Hindlimb muscle (tissue), 1 donor: Measurements from ENCODE around the gene CLPTM1. TPM values are rescaled to one million over a fixed set of nuclear protein-coding genes. Genes with fewer than 3 reads are reported as not detected.
A peak's percentile ranks its signal among the peaks of the same experiment; 100 is the strongest.
"Not testable (repeated sequence)": the region's sequence is repeated elsewhere in the genome, so short reads cannot be mapped to it uniquely, and the experiment has no call there.

Experiments used
- DNase-seq: peaks from one replicate; pipeline ENCODE4 v3.0.0-alpha.2; 2013
- polyA plus RNA-seq: library from polyadenylated mRNA; unstranded; fragments of 120-200 nt; gene quantifications from one replicate; pipeline ENCODE4 v1.2.1, GENCODE V29; 2013; ENCODE audit not compliant: insufficient read length

CLPTM1 gene
- polyA plus RNA-seq, 1 donor: 67.1 TPM

DNA sequence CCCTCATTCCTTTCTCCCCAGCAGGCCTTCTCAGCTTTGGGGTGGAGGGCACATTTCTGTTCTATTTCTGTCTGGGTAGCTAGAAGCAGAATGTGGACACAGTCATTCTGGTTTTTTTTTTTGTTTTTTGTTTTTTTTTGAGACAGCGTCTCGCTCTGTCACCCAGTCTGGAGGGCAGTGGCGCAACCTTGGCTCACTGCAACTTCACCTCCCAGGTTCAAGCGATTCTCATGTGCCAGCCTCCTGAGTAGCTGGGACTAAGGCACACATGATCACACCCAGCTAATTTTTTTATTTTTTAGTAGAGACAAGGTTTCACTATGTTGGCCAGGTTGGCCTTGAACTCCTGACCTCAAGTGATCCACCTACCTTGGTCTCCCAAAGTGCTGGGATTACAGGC, 20.3 kb downstream of the CLPTM1 start:
- no peak for DNase-seq

- DNase-seq: no peak
These were observed 28.8 kb downstream of the CLPTM1 start for GRCh38 chr19:44984005-44984404.

- DNase-seq: no peak
These were observed 30.3 kb downstream of the CLPTM1 start for GRCh38 chr19:44985445-44985844.

DNA sequence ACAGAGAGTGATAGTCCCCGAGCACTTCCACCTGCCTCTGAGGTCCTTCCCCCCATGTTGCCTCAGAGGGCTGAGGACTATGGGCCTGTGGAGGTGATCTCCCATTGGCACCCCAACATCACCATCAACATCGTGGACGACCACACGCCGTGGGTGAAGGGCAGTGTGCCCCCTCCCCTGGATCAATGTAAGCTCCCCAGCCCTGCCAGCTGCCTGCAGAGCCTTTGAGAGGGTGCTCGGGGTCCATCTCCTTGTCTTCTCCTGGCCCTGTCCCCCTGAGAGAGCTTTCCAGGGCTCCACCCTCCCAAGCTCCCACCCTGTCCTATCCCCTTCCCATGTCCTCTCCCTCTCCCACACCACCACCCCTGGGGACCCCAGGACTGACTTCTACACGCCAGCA, 31.2 kb downstream of the CLPTM1 start:
- no peak for DNase-seq

GRCh38 chr19:44987148-44987675, 32.0 kb downstream of the CLPTM1 start:
- no peak for DNase-seq

DNA sequence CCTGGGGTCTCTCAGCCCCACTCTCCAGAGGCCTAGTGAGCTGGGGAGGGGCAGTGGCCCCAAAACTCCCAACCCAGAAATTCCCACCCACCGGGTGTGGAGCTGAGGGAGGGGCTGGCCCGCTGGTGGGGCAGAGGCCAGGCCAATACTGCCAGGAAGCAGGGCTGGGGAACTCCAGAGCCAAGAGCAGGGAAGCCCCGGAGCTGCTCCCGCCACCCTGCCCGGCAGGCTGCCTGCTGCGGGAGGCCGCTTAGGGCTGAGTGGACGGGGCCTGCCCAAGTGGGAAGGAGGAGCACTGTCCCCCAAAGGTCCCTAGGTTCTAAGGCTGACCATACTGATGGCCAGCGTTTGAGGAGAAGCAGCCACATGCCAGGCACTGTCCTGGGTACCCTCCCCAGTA, 33.1 kb downstream of the CLPTM1 start:
- no peak for DNase-seq

DNA sequence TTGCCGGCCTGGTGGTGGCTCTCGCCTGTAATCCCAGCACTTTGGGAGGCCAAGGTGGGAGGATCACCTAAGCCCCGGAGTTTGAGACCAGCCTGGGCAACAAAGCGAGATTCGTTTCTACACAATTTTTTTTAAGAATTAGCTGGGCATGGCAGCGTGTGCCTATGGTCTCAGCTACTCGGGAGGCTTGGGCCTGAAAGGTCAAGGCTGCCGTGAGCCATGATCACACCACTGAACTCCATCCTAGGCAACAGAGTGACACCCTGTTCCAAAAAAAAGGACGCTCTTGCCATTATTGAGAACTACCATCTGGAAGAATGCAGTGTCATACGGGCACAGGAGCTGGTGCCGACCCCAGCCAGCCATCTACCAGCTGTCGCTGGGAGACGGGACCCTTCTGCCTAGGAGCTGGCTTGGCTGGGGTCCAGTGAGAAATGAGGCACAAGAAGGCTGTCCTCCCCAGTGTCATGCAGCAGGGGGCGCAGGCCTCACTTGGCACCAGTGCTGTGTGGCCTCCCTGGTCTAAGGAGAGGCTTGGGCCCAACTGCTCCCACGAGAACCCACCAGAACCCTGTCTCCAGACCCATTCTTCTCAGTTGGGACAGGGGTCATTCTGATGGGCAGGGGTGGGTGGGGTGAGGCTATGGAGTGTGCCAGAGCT, 33.8 kb downstream of the CLPTM1 start:
- no peak for DNase-seq

GRCh38 chr19:44990459-44990858, 35.3 kb downstream of the CLPTM1 start:
- DNase-seq: no peak

DNA sequence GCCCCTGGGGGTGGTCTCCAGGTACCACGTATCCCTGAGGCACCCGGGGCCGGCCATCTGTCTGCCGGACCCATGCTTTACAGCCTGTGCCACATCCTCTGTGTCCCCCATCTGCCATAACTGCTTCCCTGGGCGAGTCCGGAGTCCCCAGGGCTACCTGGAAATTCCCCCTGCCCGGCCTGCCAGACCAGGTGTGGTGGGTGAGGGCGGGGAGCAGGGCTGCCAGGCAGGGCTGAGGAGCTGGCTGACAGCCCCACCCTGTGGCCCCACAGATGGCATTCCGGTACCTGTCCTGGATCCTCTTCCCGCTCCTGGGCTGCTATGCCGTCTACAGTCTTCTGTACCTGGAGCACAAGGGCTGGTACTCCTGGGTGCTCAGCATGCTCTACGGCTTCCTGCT, 35.8 kb downstream of the CLPTM1 start:
- no peak for DNase-seq

- no peak for DNase-seq
These were observed 37.4 kb downstream of the CLPTM1 start for GRCh38 chr19:44992336-44993163.

DNA sequence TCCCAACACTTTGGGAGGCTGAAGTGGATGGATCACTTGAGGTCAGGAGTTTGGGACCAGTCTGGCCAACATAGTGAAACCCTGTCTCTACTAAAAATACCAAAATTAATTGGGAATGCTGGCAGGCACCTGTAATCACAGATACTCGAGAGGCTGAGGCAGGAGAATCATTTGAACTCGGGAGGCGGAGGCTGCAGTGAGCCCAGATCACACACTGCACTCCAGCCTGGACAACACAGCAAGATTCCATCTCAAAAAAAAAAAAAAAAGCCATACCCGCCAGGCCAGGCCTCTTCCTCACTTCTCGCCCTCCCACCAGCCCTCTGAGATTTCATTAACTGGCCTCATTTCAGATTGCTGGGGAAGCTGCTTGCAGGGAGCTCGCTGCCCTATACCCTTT, 38.3 kb downstream of the CLPTM1 start:
- no peak for DNase-seq

DNA sequence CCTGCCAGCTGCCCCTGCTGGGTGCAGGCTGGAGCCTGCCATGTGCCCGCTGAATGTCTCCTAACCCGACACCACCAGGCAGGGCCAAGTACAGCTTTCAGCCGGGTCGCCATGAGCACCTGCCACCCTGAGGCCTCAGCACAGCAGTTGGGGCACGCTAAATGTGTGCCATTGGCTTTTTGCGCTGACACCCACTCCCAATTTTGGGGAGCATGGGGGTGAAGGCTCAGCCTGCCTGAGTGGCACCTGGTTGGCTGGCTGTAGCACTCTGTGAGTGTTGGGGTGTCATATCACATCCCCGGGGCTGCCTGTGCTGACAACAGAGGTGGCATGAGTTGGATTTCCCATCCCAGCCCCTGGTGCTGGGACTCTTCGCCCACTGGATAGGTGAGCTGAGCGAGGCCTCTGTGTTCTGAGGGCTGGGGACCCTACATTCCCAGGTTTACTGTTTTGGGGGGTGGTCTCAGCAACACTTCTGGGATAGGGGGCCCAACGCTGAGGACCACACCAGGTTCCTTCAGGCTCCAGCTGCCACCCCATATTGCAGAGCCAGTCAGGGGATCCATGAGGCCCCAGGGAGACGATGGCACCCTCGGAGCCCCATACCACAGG, 38.9 kb downstream of the CLPTM1 start:
- DNase-seq: no peak

DNA sequence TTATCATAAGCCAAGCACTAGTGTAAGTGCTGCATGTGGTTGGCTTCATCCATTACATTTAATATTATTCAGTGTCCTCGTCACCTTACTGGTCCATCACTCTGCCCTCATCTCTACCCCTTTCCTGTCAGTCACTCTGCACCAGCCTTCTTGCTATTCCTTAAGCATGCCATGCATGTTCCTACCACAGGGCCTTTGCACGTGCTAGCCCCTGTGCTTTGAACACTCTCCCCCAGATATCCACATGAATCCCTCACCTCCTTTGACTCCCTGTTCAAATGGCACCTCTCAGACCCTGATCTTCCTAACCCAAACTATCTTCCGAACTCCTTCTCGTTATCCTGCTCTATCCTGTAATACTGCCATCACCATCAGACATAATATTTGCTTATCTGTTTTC, 42.8 kb downstream of the CLPTM1 start:
- DNase-seq: no peak

DNA sequence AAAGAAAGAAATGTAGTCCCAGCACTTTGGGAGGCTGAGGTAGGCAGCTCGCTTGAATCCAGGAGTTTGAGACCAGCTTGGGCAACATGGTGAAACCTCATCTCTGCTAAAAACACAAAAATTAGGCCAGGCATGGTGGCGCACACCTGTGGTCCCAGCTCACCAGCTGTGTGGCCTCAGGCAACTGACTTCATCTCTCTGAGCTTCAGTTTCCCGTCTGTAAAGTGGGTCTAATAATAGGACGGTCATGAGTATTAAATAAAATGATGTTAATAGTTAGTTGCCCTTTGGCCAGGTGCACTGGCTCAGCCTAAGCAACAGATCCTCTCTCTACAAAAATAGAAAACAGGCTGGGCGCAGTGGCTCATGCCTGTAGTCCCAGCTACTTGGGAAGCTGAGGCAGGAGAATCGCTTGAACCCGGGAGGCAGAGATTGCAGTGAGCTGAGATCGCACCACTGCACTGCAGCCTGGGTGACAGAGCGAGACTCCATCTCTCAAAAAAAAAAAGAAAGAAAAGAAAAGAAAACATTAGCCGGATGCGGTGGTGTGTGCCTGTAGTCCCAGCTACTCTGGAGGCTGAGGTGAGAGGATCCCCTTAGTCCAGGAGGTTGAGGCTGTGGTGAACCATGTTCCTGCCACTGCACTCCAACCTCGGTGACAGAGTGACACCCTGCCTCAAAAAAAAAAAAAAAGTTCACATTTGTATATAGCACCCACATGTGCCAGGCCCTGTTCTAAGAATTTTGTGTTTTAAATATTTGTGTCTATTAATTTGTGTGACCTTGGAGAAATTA, 44.1 kb downstream of the CLPTM1 start:
- DNase-seq: not testable (repeated sequence)

DNA sequence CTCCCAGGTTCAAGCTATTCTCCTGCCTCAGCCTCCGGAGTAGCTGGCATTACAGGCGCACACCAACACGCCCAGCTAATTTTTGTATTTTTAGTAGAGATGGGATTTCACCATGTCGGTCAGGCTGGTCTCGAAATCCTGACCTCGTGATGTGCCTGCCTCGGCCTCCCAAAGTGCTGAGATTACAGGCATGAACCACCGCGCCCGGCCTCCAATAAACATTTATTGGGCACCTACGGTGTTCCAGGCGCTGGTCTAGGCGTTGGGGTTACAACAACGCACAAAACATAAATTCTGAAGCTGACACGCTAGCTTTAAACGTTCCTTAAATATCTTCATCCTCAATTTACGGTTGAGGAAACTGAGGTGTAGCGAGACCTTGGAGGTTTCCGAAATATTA, 45.5 kb downstream of the CLPTM1 start:
- not testable (repeated sequence) for DNase-seq

DNA sequence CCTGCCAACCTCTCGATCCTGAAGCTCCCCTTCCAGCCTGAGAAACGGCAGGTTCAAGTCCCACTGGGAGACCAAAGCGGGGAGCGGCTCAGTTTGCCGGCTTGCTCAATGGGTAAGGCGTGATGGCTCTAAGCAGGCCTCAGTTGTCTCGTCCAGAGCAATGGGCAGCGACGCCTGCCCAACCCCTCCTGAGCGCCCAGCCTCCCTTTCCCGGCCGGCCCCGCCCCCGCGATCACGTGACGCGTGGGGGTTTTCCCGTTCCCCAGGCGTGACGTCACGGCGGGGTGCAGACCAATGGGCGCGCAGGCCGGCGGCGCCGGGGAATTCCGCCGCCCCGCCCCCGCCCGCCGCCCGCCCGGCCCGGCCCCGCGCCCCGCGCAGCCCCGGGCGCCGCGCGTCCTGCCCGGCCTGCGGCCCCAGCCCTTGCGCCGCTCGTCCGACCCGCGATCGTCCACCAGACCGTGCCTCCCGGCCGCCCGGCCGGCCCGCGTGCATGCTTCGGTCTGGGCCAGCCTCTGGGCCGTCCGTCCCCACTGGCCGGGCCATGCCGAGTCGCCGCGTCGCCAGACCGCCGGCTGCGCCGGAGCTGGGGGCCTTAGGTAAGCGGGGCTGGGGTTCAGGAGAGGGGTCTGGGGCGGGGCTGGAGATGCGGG, 46.0 kb downstream of the CLPTM1 start, which contains the start of gene RELB:
TSS of gene RELB (plus strand) at position 378 of the 653 bp plus-strand sequence. CDS start at position 494, 116 bp downstream.
- peak; percentile 96 for DNase-seq

DNA sequence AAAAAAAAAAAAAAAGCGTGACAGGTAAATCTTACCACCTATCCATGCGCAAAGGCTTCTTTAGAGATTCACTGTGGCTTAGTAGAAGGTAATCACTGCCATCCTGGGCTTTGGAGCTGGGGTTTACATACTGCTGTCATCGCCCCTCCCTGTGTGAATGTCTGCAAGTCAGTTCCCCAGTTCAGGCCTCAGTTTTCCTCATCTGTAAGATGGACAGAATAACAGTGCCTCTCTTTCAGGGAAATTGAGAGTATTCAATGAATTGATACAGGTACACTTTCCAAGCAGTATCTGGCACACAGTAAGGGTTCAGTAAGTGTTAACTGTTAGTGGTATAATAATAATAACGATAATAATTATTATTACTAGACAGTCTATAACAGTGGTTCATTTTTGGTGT, 48.3 kb downstream of the CLPTM1 start:
- no peak for DNase-seq

GRCh38 chr19:45005787-45006186, 50.6 kb downstream of the CLPTM1 start:
- DNase-seq: no peak

DNA sequence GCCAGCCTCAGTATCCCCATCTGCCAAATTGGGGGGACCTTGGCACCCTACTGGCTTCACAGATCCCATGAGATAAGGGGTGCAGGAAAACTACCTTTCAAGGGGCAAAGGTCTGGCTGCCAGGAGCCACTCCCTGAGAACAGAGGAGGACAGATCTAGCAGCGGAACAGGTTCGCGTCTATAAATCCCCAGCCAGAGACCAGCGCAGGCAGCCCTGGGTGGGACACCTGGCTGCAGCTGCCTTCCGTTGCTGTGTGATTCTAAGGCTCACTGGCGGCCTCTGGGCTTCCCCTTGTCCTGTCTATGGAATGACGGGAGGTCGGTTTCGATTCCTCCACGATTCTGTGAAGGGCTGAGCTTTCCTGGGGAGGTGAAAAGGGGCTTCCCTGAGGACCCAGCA, 53.4 kb downstream of the CLPTM1 start:
- no peak for DNase-seq

DNA sequence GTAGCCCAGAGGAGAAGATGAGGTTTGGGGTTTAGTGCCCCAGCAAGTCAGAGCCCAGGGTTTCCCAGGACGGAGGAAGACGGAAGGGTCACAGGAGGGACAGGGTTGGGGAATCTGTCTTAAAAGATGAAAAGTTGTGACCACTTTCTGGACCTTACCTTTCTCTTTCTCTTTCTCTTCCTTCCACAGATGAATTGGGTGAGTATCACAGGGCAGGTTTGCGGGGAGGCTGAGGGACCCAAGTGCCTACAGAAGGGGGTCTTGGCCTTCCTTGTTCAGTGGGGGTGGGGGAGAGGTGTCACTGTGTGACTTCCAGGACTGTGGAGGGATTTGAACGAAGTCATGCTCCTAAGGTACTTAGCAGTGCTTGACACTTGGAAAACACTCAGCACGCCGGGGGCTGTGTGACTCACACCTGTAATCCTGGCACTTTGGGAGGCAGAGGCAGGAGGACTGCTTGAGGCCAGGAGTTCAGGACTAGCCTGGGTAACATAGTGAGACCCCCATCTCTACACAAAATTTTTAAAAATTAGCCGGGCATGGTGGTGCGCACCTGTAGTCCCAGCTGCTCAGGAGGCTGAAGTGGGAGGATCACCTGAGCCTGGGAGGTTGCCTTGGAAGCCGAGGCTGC, 54.6 kb downstream of the CLPTM1 start:
- DNase-seq: no peak

DNA sequence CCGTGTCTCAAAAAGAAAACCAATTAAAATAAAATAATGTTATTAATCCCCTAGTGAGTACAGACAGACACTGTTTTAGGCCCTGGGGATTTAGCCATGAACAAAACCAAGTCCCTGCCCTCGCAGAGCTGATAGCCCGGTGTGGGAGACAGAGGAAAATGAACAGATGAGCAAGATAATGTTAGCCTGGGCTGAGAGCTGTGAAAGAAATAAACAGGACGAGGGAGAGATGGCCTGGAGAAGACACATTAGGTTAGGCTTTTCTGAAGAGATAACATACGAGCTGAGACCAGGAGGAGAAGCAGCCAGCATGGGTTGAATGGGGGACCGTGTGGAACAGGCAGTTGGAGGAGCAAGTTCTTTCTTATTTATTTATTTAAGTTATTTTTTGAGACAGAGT, 55.1 kb downstream of the CLPTM1 start:
- no peak for DNase-seq

GRCh38 chr19:45011959-45012358, 56.8 kb downstream of the CLPTM1 start:
- no peak for DNase-seq
